Ishikawa (cell line): ENCODE measurements around the gene GARIN1A.

ENCODE experiments used
- CEBPB ChIP-seq: IDR thresholded peaks from 2 replicates; pipeline ENCODE4 v1.6.1; 2012
- CREB1 ChIP-seq: IDR thresholded peaks from 2 replicates; pipeline ENCODE4 v1.6.1; 2012; ENCODE audit warnings: low read depth
- EGR1 ChIP-seq: IDR thresholded peaks from 2 replicates; pipeline ENCODE4 v1.6.1; 2012
- EP300 ChIP-seq: IDR thresholded peaks from 2 replicates; pipeline ENCODE4 v1.6.1; 2012; ENCODE audit warnings: borderline replicate concordance
- FOXM1 ChIP-seq: IDR thresholded peaks from 2 replicates; pipeline ENCODE4 v1.6.1; 2012; ENCODE audit warnings: low read depth, borderline replicate concordance
- NFIC ChIP-seq: IDR thresholded peaks from 2 replicates; pipeline ENCODE4 v1.6.1; 2012
- RAD21 ChIP-seq: IDR thresholded peaks from 2 replicates; pipeline ENCODE4 v1.6.1; 2012; ENCODE audit warnings: low read depth
- TAF1 ChIP-seq: IDR thresholded peaks from 2 replicates; pipeline ENCODE4 v1.6.1; 2012; ENCODE audit warnings: low read depth, mild to moderate bottlenecking
- TCF12 ChIP-seq: IDR thresholded peaks from 2 replicates; pipeline ENCODE4 v1.6.1; 2012; ENCODE audit warnings: low read depth
- TEAD4 ChIP-seq: IDR thresholded peaks from 2 replicates; pipeline ENCODE4 v1.6.1; 2012
- USF1 ChIP-seq: IDR thresholded peaks from 2 replicates; pipeline ENCODE4 v1.6.1; 2012
- YY1 ChIP-seq: IDR thresholded peaks from 2 replicates; pipeline ENCODE4 v1.6.1; 2012; ENCODE audit warnings: low read depth
- ZBTB7A ChIP-seq: IDR thresholded peaks from 2 replicates; pipeline ENCODE4 v1.6.1; 2012; ENCODE audit warnings: low read depth
- TF ChIP-seq, protein P1 (sequence below): IDR thresholded peaks from 2 replicates; pipeline ENCODE4 v1.6.1; 2012
- TF ChIP-seq, protein P2 (sequence below): IDR thresholded peaks from 2 replicates; pipeline ENCODE4 v1.6.1; 2012; ENCODE audit warnings: low read depth, mild to moderate bottlenecking

GARIN1A gene

DNA sequence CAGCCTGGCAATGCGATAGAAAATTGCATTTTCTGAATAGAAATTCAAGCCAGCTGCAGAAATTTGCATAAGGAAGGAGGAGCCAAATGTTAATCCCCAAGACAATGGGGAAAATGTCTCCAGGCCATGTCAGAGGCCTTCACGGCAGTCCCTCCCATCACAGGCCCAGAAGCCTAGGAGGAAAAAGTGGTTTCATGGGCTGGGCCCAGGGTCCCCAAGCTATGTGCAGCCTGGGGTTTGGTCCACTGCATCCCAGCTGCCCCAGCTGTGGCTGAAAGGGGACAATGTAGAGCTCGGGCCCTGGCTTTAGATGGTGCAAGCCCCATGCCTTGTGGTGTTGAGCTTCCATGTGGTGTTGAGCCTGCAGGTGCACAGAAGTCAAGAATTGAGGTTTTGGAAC lies 10.0 kb upstream of the GARIN1A start:
- TF ChIP-seq NFIC (no peak), CREB1 (no peak), USF1 (no peak), EP300 (no peak), EGR1 (no peak), YY1 (no peak), TEAD4 (no peak)
- TF ChIP-seq, protein P1, sequence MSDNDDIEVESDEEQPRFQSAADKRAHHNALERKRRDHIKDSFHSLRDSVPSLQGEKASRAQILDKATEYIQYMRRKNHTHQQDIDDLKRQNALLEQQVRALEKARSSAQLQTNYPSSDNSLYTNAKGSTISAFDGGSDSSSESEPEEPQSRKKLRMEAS = no peak

GRCh38 chr7:128665057-128665456 lies 7.0 kb upstream of the GARIN1A start:
- no peak for TF ChIP-seq TCF12
- no peak for TF ChIP-seq EGR1
- no peak for TF ChIP-seq EP300
- TF ChIP-seq, protein P1 = no peak
- no peak for TF ChIP-seq CREB1
- no peak for TF ChIP-seq FOXM1
- TF ChIP-seq YY1 = no peak
- no peak for TF ChIP-seq TEAD4
- TF ChIP-seq TAF1 = no peak
- TF ChIP-seq NFIC = no peak
- TF ChIP-seq, protein P2, sequence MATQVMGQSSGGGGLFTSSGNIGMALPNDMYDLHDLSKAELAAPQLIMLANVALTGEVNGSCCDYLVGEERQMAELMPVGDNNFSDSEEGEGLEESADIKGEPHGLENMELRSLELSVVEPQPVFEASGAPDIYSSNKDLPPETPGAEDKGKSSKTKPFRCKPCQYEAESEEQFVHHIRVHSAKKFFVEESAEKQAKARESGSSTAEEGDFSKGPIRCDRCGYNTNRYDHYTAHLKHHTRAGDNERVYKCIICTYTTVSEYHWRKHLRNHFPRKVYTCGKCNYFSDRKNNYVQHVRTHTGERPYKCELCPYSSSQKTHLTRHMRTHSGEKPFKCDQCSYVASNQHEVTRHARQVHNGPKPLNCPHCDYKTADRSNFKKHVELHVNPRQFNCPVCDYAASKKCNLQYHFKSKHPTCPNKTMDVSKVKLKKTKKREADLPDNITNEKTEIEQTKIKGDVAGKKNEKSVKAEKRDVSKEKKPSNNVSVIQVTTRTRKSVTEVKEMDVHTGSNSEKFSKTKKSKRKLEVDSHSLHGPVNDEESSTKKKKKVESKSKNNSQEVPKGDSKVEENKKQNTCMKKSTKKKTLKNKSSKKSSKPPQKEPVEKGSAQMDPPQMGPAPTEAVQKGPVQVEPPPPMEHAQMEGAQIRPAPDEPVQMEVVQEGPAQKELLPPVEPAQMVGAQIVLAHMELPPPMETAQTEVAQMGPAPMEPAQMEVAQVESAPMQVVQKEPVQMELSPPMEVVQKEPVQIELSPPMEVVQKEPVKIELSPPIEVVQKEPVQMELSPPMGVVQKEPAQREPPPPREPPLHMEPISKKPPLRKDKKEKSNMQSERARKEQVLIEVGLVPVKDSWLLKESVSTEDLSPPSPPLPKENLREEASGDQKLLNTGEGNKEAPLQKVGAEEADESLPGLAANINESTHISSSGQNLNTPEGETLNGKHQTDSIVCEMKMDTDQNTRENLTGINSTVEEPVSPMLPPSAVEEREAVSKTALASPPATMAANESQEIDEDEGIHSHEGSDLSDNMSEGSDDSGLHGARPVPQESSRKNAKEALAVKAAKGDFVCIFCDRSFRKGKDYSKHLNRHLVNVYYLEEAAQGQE = no peak
- TF ChIP-seq RAD21 = no peak
- TF ChIP-seq ZBTB7A = no peak
- no peak for TF ChIP-seq USF1
- TF ChIP-seq CEBPB = no peak

- TF ChIP-seq NFIC (no peak), EGR1 (no peak), RAD21 (no peak), TEAD4 (no peak)
- TF ChIP-seq, protein P2 = no peak
Observed at GRCh38 chr7:128666200-128666599, 5.9 kb upstream of the GARIN1A start.

GRCh38 chr7:128672927-128673517 lies 930 bp downstream of the GARIN1A start:
- no peak for TF ChIP-seq YY1
- TF ChIP-seq TCF12 = no peak
- no peak for TF ChIP-seq EGR1
- TF ChIP-seq CEBPB = no peak
- TF ChIP-seq RAD21 = no peak
- no peak for TF ChIP-seq NFIC
- TF ChIP-seq, protein P2 = no peak
- TF ChIP-seq, protein P1 = no peak
- TF ChIP-seq TEAD4 = no peak
- no peak for TF ChIP-seq FOXM1
- no peak for TF ChIP-seq CREB1
- no peak for TF ChIP-seq ZBTB7A
- no peak for TF ChIP-seq TAF1
- no peak for TF ChIP-seq EP300
- no peak for TF ChIP-seq USF1
